Measurements from ENCODE around the gene GUCY1B1. TPM values are rescaled to one million over a fixed set of nuclear protein-coding genes. Genes with fewer than 3 reads are reported as not detected.

Gene GUCY1B1
- total RNA-seq, 1 experiment from 2014 or later = not detected

GRCh38 chr4:155745984-155746383 is 12.8 kb upstream of the GUCY1B1 start:
- RAD21 ChIA-PET (ENCODE audit: low non-redundant PET in 1 of 2, low total read pairs in 2 of 2, uncharacterized antibody in 2 of 2, unreplicated experiment in 2 of 2) = no interaction called here
- no peak for DNase-seq (ENCODE audit: low read depth, low spot score)

GRCh38 chr4:155748039-155748438 is 10.8 kb upstream of the GUCY1B1 start:
- POLR2A ChIA-PET = no interaction called here
- TF ChIP-seq RAD21 (IDR thresholded peaks at IDR 0.05; ENCODE audit: low read depth) (no peak), ATF3 (IDR thresholded peaks at IDR 0.05) (no peak), FOSL1 (IDR thresholded peaks at IDR 0.05; ENCODE audit: low read depth) (no peak), ZFX (IDR thresholded peaks at IDR 0.05) (no peak), ZNF274 (IDR thresholded peaks at IDR 0.05; ENCODE audit: low read depth, low read length) (no peak), MAX (IDR thresholded peaks at IDR 0.05) (no peak), CBX3 (IDR thresholded peaks at IDR 0.05; ENCODE audit: low read depth) (no peak), SP1 (IDR thresholded peaks at IDR 0.05; ENCODE audit: low read depth) (no peak), SRF (IDR thresholded peaks at IDR 0.05; ENCODE audit: low read depth) (no peak), ZBTB33 (IDR thresholded peaks at IDR 0.05; ENCODE audit: extremely low read depth, insufficient replicate concordance, low read length) (no peak), POLR2A (IDR thresholded peaks at IDR 0.05; ENCODE audit: borderline replicate concordance, extremely low read depth, insufficient read depth, insufficient read length) (no peak), CTCF (IDR thresholded peaks at IDR 0.05 in 2 of 3, conservative IDR thresholded peaks at IDR 0.05 in 1 of 3; ENCODE audit: borderline replicate concordance in 1 of 3, insufficient read depth in 1 of 3, low read depth in 2 of 3, low read length in 2 of 3) (no peak), SIN3A (IDR thresholded peaks at IDR 0.05; ENCODE audit: low read depth) (no peak)

More at GRCh38 chr4:155745984-155746383, 12.8 kb upstream of the GUCY1B1 start:
- Histone ChIP-seq H3K4me1 (ENCODE audit: control insufficient read depth in 1 of 2, insufficient read depth in 2 of 2, low read length in 2 of 2) (no peaks in the 10 kb centered on the region), H3K9me2 (ENCODE audit: insufficient read depth) (no peaks in the 10 kb centered on the region), H3K79me2 (ENCODE audit: insufficient read depth, low read length) (no peaks in the 10 kb centered on the region), H3K27ac (ENCODE audit: low read depth, low read length) (no peak overlapping the region), H3K27me3 (ENCODE audit: insufficient read depth, low read length) (no peaks in the 10 kb centered on the region), H3K36me3 (ENCODE audit: control insufficient read depth in 1 of 2, insufficient read depth in 2 of 2, low read length in 2 of 2) (no peaks in the 10 kb centered on the region), H3K4me3 (replicated peaks in 1 of 2; ENCODE audit: low read depth in 1 of 2, low read length in 2 of 2) (no peak overlapping the region), H3K9me3 (ENCODE audit: control insufficient read depth in 1 of 2, insufficient read depth in 1 of 2, low read depth in 1 of 2, low read length in 2 of 2) (no peaks in the 10 kb centered on the region), H3K4me2 (ENCODE audit: low read length) (no peak overlapping the region), H2AFZ (ENCODE audit: low read depth, low read length, poor library complexity, severe bottlenecking) (no peak overlapping the region), H4K20me1 (ENCODE audit: insufficient read depth) (no peaks in the 10 kb centered on the region), H3K9ac (ENCODE audit: low read length) (no peak overlapping the region)
- TF ChIP-seq FOSL1 (IDR thresholded peaks at IDR 0.05; ENCODE audit: low read depth) (no peak), ELF1 (IDR thresholded peaks at IDR 0.05; ENCODE audit: borderline replicate concordance, low read depth) (no peak), RAD21 (IDR thresholded peaks at IDR 0.05; ENCODE audit: low read depth) (no peak), YY1 (IDR thresholded peaks at IDR 0.05; ENCODE audit: extremely low read depth, insufficient replicate concordance, low read depth, low read length) (no peak), SIN3A (IDR thresholded peaks at IDR 0.05; ENCODE audit: low read depth) (no peak), CEBPB (IDR thresholded peaks at IDR 0.05; ENCODE audit: low read depth) (no peak), ZNF274 (IDR thresholded peaks at IDR 0.05; ENCODE audit: low read depth, low read length) (no peak), ATF3 (IDR thresholded peaks at IDR 0.05) (no peak), SRF (IDR thresholded peaks at IDR 0.05; ENCODE audit: low read depth) (no peak), EZH2 (IDR thresholded peaks at IDR 0.05) (no peak), POLR2AphosphoS5 (IDR thresholded peaks at IDR 0.05; ENCODE audit: low read depth, low read length) (no peak)
- intact Hi-C loops (cut with micrococcal nuclease) = no loop called here
- no peak for ATAC-seq
- ChIA-PET CTCF (no interaction called here), POLR2A (no interaction called here)
- no TSS peak for BruUV-seq (replicated peaks)

More at GRCh38 chr4:155748039-155748438, 10.8 kb upstream of the GUCY1B1 start:
- Histone ChIP-seq H3K27me3 (ENCODE audit: insufficient read depth, low read length) (no peaks in the 10 kb centered on the region), H3K9ac (ENCODE audit: low read length) (no peak overlapping the region), H4K20me1 (ENCODE audit: insufficient read depth) (no peaks in the 10 kb centered on the region), H3K4me3 (replicated peaks in 1 of 2; ENCODE audit: low read depth in 1 of 2, low read length in 2 of 2) (no peak overlapping the region), H3K36me3 (ENCODE audit: control insufficient read depth in 1 of 2, insufficient read depth in 2 of 2, low read length in 2 of 2) (no peaks in the 10 kb centered on the region), H3K9me3 (ENCODE audit: control insufficient read depth in 1 of 2, insufficient read depth in 1 of 2, low read depth in 1 of 2, low read length in 2 of 2) (no peaks in the 10 kb centered on the region), H3K9me2 (ENCODE audit: insufficient read depth) (no peaks in the 10 kb centered on the region), H2AFZ (ENCODE audit: low read depth, low read length, poor library complexity, severe bottlenecking) (no peak overlapping the region), H3K27ac (ENCODE audit: low read depth, low read length) (no peak overlapping the region), H3K79me2 (ENCODE audit: insufficient read depth, low read length) (no peaks in the 10 kb centered on the region), H3K4me2 (ENCODE audit: low read length) (no peak overlapping the region), H3K4me1 (ENCODE audit: control insufficient read depth in 1 of 2, insufficient read depth in 2 of 2, low read length in 2 of 2) (no peaks in the 10 kb centered on the region)
- ATAC-seq (no peak), DNase-seq (ENCODE audit: low read depth, low spot score) (no peak)
- intact Hi-C loops (cut with micrococcal nuclease) = no loop called here
- ChIA-PET CTCF (no interaction called here), RAD21 (ENCODE audit: low non-redundant PET in 1 of 2, low total read pairs in 2 of 2, uncharacterized antibody in 2 of 2, unreplicated experiment in 2 of 2) (no interaction called here)
- no TSS peak for BruUV-seq (replicated peaks)

Measured in HCT116 (cell line).